ENCODE results near the gene PLCL2. TPM values are rescaled to one million over a fixed set of nuclear protein-coding genes. Genes with fewer than 3 reads are reported as not detected.
A peak's percentile ranks its signal among the peaks of the same experiment; 100 is the strongest.

The PLCL2 gene
- total RNA-seq, 1 donor from 2014 or later: 15.2 TPM

- DNase-seq: no peak
- Mint-ChIP-seq H3K36me3 (ENCODE audit: low read depth) (peaks cover 69% of the 10 kb centered on the region), H3K27ac (peak overlapping the region; percentile 43), H3K9me3 (peaks cover 23% of the 10 kb centered on the region), H3K4me3 (no peak overlapping the region), H3K4me1 (peaks cover 22% of the 10 kb centered on the region), H3K27me3 (no peaks in the 10 kb centered on the region)
- intact Hi-C loops (cut with micrococcal nuclease): no loop called here
Measured at GRCh38 chr3:17054982-17055343, 170.2 kb downstream of the PLCL2 start.

- Mint-ChIP-seq H3K36me3 (ENCODE audit: low read depth) (peaks cover 66% of the 10 kb centered on the region), H3K27ac (no peak overlapping the region), H3K4me3 (no peak overlapping the region), H3K27me3 (no peaks in the 10 kb centered on the region), H3K9me3 (peaks cover 17% of the 10 kb centered on the region), H3K4me1 (peaks cover 22% of the 10 kb centered on the region)
- DNase-seq: no peak
- intact Hi-C loops (cut with micrococcal nuclease): no loop called here
Measured at GRCh38 chr3:17055374-17056276, 170.9 kb downstream of the PLCL2 start.

DNA sequence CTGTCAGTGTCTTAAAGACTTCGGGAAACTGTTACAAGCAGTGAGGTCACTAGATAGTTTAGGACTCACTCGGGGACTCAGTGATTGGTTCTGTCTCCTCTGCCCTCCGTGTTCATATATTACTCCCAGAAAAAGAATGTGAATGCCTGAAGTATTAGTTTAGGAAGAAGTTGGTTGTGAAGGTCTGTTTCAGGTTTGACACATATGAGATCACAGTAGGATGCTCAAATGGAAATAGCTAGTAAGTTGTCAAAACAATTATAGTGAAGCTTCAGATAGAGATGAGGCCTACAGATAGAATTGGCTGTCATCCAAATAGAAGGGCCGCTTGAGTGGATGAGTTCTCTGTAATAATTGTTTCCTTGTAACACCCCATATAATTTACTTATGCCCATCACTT is 172.6 kb downstream of the PLCL2 start:
- H3K4me3 Mint-ChIP-seq: no peak overlapping the region
- intact Hi-C loops (cut with micrococcal nuclease): no loop called here
- H3K27ac Mint-ChIP-seq: no peak overlapping the region
- H3K4me1 Mint-ChIP-seq: peaks cover 22% of the 10 kb centered on the region
- H3K9me3 Mint-ChIP-seq: peaks cover 9% of the 10 kb centered on the region
- no peak for DNase-seq
- peaks cover 57% of the 10 kb centered on the region for H3K36me3 Mint-ChIP-seq (ENCODE audit: low read depth)
- H3K27me3 Mint-ChIP-seq: no peaks in the 10 kb centered on the region

DNA sequence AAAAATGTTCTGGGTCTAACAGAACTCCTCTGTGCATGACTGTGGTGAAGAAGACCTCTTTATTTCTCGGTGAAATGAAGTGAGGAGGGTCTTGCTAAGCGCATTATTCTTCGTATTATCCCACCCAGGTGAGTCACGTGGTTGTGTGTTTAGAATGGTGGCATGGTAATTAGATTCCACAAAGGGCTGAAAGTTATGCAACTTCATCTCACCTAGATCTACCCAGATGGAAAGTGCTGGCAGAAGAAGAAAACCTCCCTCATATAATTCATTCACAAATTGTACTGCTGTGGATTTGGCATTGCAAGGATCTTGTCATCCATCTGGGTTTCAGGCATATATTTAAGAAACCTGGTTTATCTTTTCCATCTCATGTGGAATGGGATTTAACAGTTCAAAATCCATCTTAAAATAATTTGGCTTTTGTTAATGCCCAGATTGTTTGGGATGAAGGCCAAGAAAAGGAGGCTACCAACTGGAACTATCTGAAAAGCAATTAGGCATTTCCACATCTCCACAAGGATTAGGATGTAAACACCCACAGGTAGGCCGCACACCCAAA is 175.3 kb downstream of the PLCL2 start:
- Mint-ChIP-seq H3K36me3 (ENCODE audit: low read depth) (peaks cover 41% of the 10 kb centered on the region), H3K27ac (no peak overlapping the region), H3K4me1 (peaks cover 14% of the 10 kb centered on the region), H3K27me3 (no peaks in the 10 kb centered on the region), H3K4me3 (no peak overlapping the region), H3K9me3 (peaks cover 9% of the 10 kb centered on the region)
- intact Hi-C loops (cut with micrococcal nuclease): no loop called here
- no peak for DNase-seq

DNA sequence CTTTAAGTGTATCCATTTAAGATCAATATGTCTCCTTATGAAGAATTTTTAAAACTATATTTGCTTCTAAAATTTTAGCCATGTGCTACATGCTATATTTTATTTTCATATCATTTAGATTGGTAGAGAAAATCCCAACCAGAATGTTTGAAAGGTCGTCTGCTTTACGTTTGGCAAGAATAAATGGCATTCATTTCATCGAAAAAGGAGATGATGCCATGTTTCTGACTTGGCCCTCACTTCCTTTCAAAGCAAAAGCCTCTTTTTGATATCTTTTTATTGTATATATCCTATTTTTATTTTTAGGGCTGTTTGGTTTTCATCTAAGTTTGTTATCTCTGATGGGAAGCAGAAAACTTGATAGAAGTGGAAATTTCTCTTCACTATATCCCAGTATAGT is 176.2 kb downstream of the PLCL2 start:
- Mint-ChIP-seq H3K27me3 (no peaks in the 10 kb centered on the region), H3K27ac (no peak overlapping the region), H3K9me3 (peaks cover 9% of the 10 kb centered on the region), H3K36me3 (ENCODE audit: low read depth) (peaks cover 47% of the 10 kb centered on the region), H3K4me3 (no peak overlapping the region), H3K4me1 (peaks cover 13% of the 10 kb centered on the region)
- no peak for DNase-seq
- intact Hi-C loops (cut with micrococcal nuclease): no loop called here

DNA sequence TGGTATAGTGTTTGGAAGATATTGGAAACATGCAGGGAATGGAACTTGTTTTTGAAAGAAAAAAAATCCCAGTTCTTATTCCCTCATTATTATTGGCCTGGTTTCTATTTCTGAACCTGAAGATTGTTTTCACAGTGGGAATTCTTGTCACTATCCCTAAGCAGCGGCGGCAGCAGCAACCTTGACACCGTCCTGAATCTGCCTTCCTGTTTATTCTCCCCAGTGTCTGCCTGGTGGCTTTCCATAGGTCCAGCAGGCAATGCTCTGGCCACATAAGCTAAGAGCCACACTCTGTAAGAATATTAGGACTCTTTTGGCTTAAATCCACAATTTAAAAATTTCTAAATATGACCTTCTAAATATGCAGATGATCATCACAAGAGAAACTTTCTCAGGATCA is 178.0 kb downstream of the PLCL2 start:
- no peak overlapping the region for H3K4me3 Mint-ChIP-seq
- intact Hi-C loops (cut with micrococcal nuclease): no loop called here
- DNase-seq: no peak
- no peaks in the 10 kb centered on the region for H3K27me3 Mint-ChIP-seq
- H3K4me1 Mint-ChIP-seq: peaks cover 13% of the 10 kb centered on the region
- H3K36me3 Mint-ChIP-seq (ENCODE audit: low read depth): peaks cover 43% of the 10 kb centered on the region
- no peak overlapping the region for H3K27ac Mint-ChIP-seq
- H3K9me3 Mint-ChIP-seq: peaks cover 9% of the 10 kb centered on the region

- intact Hi-C loops (cut with micrococcal nuclease): no loop called here
- Mint-ChIP-seq H3K36me3 (ENCODE audit: low read depth) (peaks cover 39% of the 10 kb centered on the region), H3K4me3 (no peak overlapping the region), H3K9me3 (peaks cover 9% of the 10 kb centered on the region), H3K4me1 (peaks cover 11% of the 10 kb centered on the region), H3K27me3 (no peaks in the 10 kb centered on the region), H3K27ac (peak overlapping the region; percentile 55)
- DNase-seq: no peak
Measured at GRCh38 chr3:17063596-17063995, 178.8 kb downstream of the PLCL2 start.

DNA sequence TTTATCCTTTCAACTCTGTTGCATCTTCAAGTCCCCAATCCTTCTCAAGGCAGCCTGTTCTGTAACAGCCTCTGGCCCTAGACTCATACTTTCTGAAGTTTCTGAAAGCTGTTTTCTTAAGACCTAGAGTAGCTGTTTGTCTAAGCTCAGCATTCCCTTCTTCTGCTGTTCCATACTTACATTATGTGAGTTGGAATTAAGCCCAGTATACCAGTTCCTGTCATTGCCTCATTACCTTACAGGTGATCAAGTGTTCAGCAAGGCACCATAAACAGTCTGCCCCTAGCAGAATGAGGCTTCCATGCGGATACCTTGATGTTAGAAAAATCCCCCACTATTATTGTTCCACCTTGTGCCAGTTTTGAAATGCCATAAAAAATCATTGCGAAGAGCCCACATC is 180.6 kb downstream of the PLCL2 start:
- Mint-ChIP-seq H3K4me1 (peaks cover 11% of the 10 kb centered on the region), H3K4me3 (no peak overlapping the region), H3K36me3 (ENCODE audit: low read depth) (peaks cover 45% of the 10 kb centered on the region), H3K27me3 (no peaks in the 10 kb centered on the region), H3K27ac (no peak overlapping the region), H3K9me3 (peaks cover 9% of the 10 kb centered on the region)
- intact Hi-C loops (cut with micrococcal nuclease): no loop called here
- DNase-seq: no peak

DNA sequence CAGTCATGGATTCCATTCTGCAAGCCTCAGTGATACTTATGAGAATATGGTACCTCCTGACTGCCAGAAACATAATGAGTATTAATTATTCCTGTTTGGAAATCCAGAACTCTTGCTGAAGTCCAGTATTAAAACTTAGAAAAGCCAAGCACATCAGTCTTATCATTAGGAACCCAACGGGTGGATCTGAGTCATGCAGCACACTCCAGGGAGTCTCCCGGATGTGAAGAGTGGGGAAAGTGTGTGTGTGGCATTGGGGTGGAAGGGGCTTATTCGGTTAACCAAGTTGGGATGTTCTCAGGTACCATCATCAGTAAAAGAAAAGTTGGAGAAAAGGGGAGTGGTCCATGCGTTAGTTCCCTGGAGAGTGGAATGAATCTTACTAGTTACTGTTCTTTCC is 181.1 kb downstream of the PLCL2 start:
- H3K36me3 Mint-ChIP-seq (ENCODE audit: low read depth): peaks cover 48% of the 10 kb centered on the region
- H3K9me3 Mint-ChIP-seq: peaks cover 9% of the 10 kb centered on the region
- no peak for DNase-seq
- H3K4me3 Mint-ChIP-seq: no peak overlapping the region
- intact Hi-C loops (cut with micrococcal nuclease): no loop called here
- H3K4me1 Mint-ChIP-seq: peaks cover 15% of the 10 kb centered on the region
- no peaks in the 10 kb centered on the region for H3K27me3 Mint-ChIP-seq
- no peak overlapping the region for H3K27ac Mint-ChIP-seq

- Mint-ChIP-seq H3K36me3 (ENCODE audit: low read depth) (peaks cover 50% of the 10 kb centered on the region), H3K27me3 (no peaks in the 10 kb centered on the region), H3K4me3 (no peak overlapping the region), H3K9me3 (no peaks in the 10 kb centered on the region), H3K27ac (no peak overlapping the region), H3K4me1 (peaks cover 24% of the 10 kb centered on the region)
- no peak for DNase-seq
- intact Hi-C loops (cut with micrococcal nuclease): no loop called here
Measured at GRCh38 chr3:17069754-17070153, 185.0 kb downstream of the PLCL2 start.

GRCh38 chr3:17070161-17070959 is 185.6 kb downstream of the PLCL2 start:
- H3K27ac Mint-ChIP-seq: no peak overlapping the region
- intact Hi-C loops (cut with micrococcal nuclease): no loop called here
- H3K4me1 Mint-ChIP-seq: peaks cover 28% of the 10 kb centered on the region
- peaks cover 51% of the 10 kb centered on the region for H3K36me3 Mint-ChIP-seq (ENCODE audit: low read depth)
- H3K27me3 Mint-ChIP-seq: no peaks in the 10 kb centered on the region
- no peak for DNase-seq
- H3K4me3 Mint-ChIP-seq: no peak overlapping the region
- no peaks in the 10 kb centered on the region for H3K9me3 Mint-ChIP-seq

- intact Hi-C loops (cut with micrococcal nuclease): loop anchor here (2.0 kb wide), 1 partner anchor 30 kb away; no protein-coding TSS in a partner anchor
- Mint-ChIP-seq H3K9me3 (peaks cover 14% of the 10 kb centered on the region), H3K4me1 (peaks cover 55% of the 10 kb centered on the region), H3K27me3 (no peaks in the 10 kb centered on the region), H3K4me3 (peak overlapping the region; percentile 31), H3K27ac (peak overlapping the region; percentile 2), H3K36me3 (ENCODE audit: low read depth) (peaks cover 59% of the 10 kb centered on the region)
- DNase-seq: peak; percentile 86
Measured at GRCh38 chr3:17074559-17074958, 189.8 kb downstream of the PLCL2 start.

- Mint-ChIP-seq H3K4me3 (no peak overlapping the region), H3K27ac (no peak overlapping the region), H3K36me3 (ENCODE audit: low read depth) (peaks cover 58% of the 10 kb centered on the region), H3K4me1 (peaks cover 59% of the 10 kb centered on the region), H3K9me3 (peaks cover 14% of the 10 kb centered on the region), H3K27me3 (no peaks in the 10 kb centered on the region)
- peak; percentile 13 for DNase-seq
- intact Hi-C loops (cut with micrococcal nuclease): loop anchor here (2.0 kb wide), 1 partner anchor 31 kb away; no protein-coding TSS in a partner anchor
Measured at GRCh38 chr3:17075358-17075757, 190.6 kb downstream of the PLCL2 start.

DNA sequence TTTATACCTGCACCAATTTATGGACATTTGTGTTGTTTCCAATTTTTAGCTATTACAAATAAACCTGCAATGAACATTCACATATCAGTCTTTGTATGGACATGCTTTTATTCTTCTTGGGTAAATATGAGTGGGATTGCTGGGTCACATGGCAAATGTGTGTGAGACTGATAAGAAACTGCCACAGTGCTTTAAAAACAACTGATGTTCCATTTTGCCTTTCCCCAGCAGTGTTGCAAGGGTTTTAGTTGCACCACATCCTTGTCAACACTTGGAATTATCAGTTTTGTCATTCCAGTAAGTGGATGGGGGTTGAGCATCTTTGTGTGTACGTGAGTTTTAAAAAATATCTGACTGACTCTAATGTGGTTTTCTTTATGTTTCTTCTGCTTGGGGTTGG is 191.2 kb downstream of the PLCL2 start:
- no peak overlapping the region for H3K4me3 Mint-ChIP-seq
- H3K27me3 Mint-ChIP-seq: no peaks in the 10 kb centered on the region
- H3K27ac Mint-ChIP-seq: no peak overlapping the region
- DNase-seq: peak; percentile 50
- peaks cover 58% of the 10 kb centered on the region for H3K4me1 Mint-ChIP-seq
- H3K9me3 Mint-ChIP-seq: peaks cover 14% of the 10 kb centered on the region
- intact Hi-C loops (cut with micrococcal nuclease): loop anchor here (2.0 kb wide), 1 partner anchor 31 kb away; no protein-coding TSS in a partner anchor
- H3K36me3 Mint-ChIP-seq (ENCODE audit: low read depth): peaks cover 58% of the 10 kb centered on the region

All from activated CD4-positive, alpha-beta T cell treated with anti-CD3 and anti-CD28 coated beads, Interleukin-2, amount 10 ng/mL, durations not matched to agents 24 days and 14 days (primary cell).